ENCODE measurements around the gene NEUROG1.

DNA sequence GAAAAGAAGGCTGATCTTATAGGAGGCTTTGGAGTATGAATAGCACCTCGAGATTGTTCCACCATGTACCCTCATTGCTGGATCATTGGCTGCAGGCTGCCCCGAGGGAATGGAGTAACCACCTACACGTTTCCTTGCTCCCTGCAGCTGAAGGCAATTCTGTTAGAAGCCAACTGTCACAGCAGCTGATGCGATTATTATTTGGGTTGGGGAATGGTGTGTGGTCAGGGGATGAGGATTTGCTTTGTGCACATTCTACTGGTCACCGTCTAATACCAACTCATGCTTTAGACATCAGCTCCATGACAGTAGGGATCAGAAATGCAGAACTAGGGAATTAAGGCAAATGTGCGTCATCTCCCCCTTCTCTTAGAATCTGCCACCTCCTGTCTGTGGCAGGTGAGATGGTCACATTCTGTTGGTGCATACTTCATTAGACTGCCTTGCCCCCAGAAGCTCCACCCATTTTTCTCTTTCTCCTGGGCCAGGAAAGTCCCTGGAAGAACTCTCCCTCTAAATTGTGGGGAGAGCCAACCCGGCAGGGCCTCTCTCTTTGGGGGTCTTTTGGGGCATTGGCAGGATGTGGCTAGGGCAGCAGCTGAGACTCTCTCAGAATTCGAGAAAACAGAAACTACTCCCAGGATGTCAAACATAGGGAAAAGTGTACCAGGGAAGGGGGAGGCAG, 32.8 kb downstream of the NEUROG1 start:
- TF ChIP-seq, protein P1, sequence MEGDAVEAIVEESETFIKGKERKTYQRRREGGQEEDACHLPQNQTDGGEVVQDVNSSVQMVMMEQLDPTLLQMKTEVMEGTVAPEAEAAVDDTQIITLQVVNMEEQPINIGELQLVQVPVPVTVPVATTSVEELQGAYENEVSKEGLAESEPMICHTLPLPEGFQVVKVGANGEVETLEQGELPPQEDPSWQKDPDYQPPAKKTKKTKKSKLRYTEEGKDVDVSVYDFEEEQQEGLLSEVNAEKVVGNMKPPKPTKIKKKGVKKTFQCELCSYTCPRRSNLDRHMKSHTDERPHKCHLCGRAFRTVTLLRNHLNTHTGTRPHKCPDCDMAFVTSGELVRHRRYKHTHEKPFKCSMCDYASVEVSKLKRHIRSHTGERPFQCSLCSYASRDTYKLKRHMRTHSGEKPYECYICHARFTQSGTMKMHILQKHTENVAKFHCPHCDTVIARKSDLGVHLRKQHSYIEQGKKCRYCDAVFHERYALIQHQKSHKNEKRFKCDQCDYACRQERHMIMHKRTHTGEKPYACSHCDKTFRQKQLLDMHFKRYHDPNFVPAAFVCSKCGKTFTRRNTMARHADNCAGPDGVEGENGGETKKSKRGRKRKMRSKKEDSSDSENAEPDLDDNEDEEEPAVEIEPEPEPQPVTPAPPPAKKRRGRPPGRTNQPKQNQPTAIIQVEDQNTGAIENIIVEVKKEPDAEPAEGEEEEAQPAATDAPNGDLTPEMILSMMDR (IDR thresholded peaks at IDR 0.05), result no peak
- TF ChIP-seq POLR2AphosphoS5 (IDR thresholded peaks at IDR 0.05) (no peak), POLR2A (IDR thresholded peaks at IDR 0.05) (no peak), EP300 (IDR thresholded peaks at IDR 0.05; ENCODE audit: low read depth) (no peak)

Data from transverse colon (tissue), 4 donors.